ENCODE data around the gene ASPA.

DNA sequence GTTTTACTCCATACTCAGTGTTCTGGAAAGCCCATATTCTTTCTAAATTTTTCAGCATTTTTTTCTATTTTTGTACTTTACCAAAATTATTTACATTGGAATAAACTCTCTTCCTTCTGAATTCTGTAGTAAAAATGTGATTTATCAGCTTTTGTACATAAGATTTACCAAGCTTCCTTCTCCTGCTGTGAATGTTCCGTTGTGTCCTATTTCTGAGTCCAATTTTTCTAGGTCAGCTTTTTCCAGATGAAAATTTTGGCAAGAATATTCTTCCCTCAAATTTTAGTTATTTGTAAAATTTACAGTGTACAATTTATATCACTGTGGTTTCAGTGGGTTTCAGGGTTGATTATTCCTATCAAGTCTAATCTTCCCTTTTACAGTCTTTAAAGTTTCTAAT, 27.5 kb downstream of the ASPA start:
- TF ChIP-seq CTCF (conservative IDR thresholded peaks at IDR 0.05 in 1 of 2, IDR thresholded peaks at IDR 0.05 in 1 of 2; ENCODE audit: extremely low read depth in 1 of 2, insufficient read depth in 1 of 2, low read depth in 1 of 2, low read length in 2 of 2) = no peak
- no peak for TF ChIP-seq EZH2 (IDR thresholded peaks at IDR 0.05; ENCODE audit: borderline replicate concordance, low read length)

Data from mammary epithelial cell (primary cell).